Tibial artery (tissue), 4 donors: ENCODE measurements around the gene ITGAE.
"Not testable (repeated sequence)": the region's sequence is repeated elsewhere in the genome, so short reads cannot be mapped to it uniquely, and the experiment has no call there.

Experiments
- DNase-seq, 2 donors: peaks; one replicate each; pipeline ENCODE4 v3.0.0-alpha.2; 2019
- H3K27ac ChIP-seq, 2 donors: fragments of 200-600 bp; sonication (generic) in 1 of 2; 1 replicate in 1 of 2; 2 replicates in 1 of 2; pipeline ENCODE4 v1.5.1; 2018 to 2019; ENCODE audit warnings: mild to moderate bottlenecking in 1 of 2
- H3K27me3 ChIP-seq, 2 donors: fragments of 200-600 bp; sonication (generic) in 1 of 2; one replicate each; pipeline versions ENCODE4 v1.5.1 to v1.6.0; 2016 to 2019
- H3K36me3 ChIP-seq, 3 donors: fragments of 200-600 bp; sonication (generic) in 2 of 3; one replicate each; pipeline ENCODE4 v1.5.1; 2016 to 2019; ENCODE audit warnings: mild to moderate bottlenecking in 2 of 3
- H3K4me1 ChIP-seq, 4 donors: fragments of 200-600 bp; sonication (generic) in 2 of 4; 1 replicate in 3 of 4; 2 replicates in 1 of 4; pipeline ENCODE4 v1.5.1; 2016 to 2019
- H3K4me3 ChIP-seq, 2 donors: fragments of 200-600 bp; sonication (generic) in 1 of 2; 1 replicate in 1 of 2; 2 replicates in 1 of 2; pipeline ENCODE4 v1.5.1; 2018 to 2019; ENCODE audit warnings: mild to moderate bottlenecking in 2 of 2
- H3K9me3 ChIP-seq, 3 donors: fragments of 200-600 bp; sonication (generic) in 1 of 3; one replicate each; pipeline ENCODE4 v1.5.1; 2016 to 2019
- CTCF ChIP-seq, 2 experiments: fragments of 200-600 bp in 1 of 2; fragments of 450-650 bp in 1 of 2; IDR thresholded peaks; one replicate each; pipeline ENCODE4 v1.5.1; 2017 to 2019; ENCODE audit warnings: antibody characterized with exemption in 2 of 2, mild to moderate bottlenecking in 1 of 2, moderate library complexity in 1 of 2
- intact Hi-C: fragments of 100-400 bp; cut with DNase I; formaldehyde crosslinking; loops from one replicate; pipeline ENCODE4 v1.15.0; 2023; ENCODE audit warnings: low total_unique reads

ITGAE gene

GRCh38 chr17:3792481-3792880 is 8.5 kb downstream of the ITGAE start:
- H3K4me3 ChIP-seq, result no peak overlapping the region
- intact Hi-C loops, result no loop called here
- H3K27ac ChIP-seq, result no peak overlapping the region
- H3K36me3 ChIP-seq, result no peaks in the 10 kb centered on the region
- no peaks in the 10 kb centered on the region for H3K9me3 ChIP-seq
- peaks cover 0 to 3% of the 10 kb centered on the region in 2 donors for H3K27me3 ChIP-seq
- H3K4me1 ChIP-seq, result no peaks in the 10 kb centered on the region
- TF ChIP-seq CTCF (IDR thresholded peaks at IDR 0.05), result no peak
- no peak for DNase-seq

GRCh38 chr17:3788200-3788599 is 12.8 kb downstream of the ITGAE start:
- no peaks in the 10 kb centered on the region for H3K9me3 ChIP-seq
- no peak overlapping the region for H3K4me3 ChIP-seq
- H3K36me3 ChIP-seq, result no peaks in the 10 kb centered on the region
- no peak overlapping the region for H3K27ac ChIP-seq
- no peak for TF ChIP-seq CTCF (IDR thresholded peaks at IDR 0.05)
- intact Hi-C loops, result no loop called here
- DNase-seq, result no peak
- no peaks in the 10 kb centered on the region for H3K4me1 ChIP-seq
- H3K27me3 ChIP-seq, result no peaks in the 10 kb centered on the region

- H3K36me3 ChIP-seq, DNase-seq, H3K4me1 ChIP-seq, H3K4me3 ChIP-seq, H3K9me3 ChIP-seq, H3K27me3 ChIP-seq, H3K27ac ChIP-seq, intact Hi-C loops: not testable (repeated sequence)
Observed at GRCh38 chr17:3785323-3785722, 15.7 kb downstream of the ITGAE start.

GRCh38 chr17:3782751-3783150 is 18.2 kb downstream of the ITGAE start:
- no peak overlapping the region for H3K27ac ChIP-seq
- no peaks in the 10 kb centered on the region for H3K36me3 ChIP-seq
- no peak for TF ChIP-seq CTCF (IDR thresholded peaks at IDR 0.05)
- no peaks in the 10 kb centered on the region for H3K4me1 ChIP-seq
- no peaks in the 10 kb centered on the region for H3K9me3 ChIP-seq
- peaks cover 0 to 7% of the 10 kb centered on the region in 2 donors for H3K27me3 ChIP-seq
- DNase-seq, result no peak
- intact Hi-C loops, result no loop called here
- H3K4me3 ChIP-seq, result no peak overlapping the region

GRCh38 chr17:3780986-3781385 is 20.0 kb downstream of the ITGAE start:
- no peak for TF ChIP-seq CTCF (IDR thresholded peaks at IDR 0.05)
- Histone ChIP-seq H3K36me3 (no peaks in the 10 kb centered on the region), H3K4me3 (no peak overlapping the region), H3K4me1 (no peaks in the 10 kb centered on the region), H3K9me3 (no peaks in the 10 kb centered on the region), H3K27me3 (peaks cover 0 to 7% of the 10 kb centered on the region in 2 donors), H3K27ac (no peak overlapping the region)
- intact Hi-C loops, result no loop called here
- DNase-seq, result no peak

- no peak for DNase-seq
- Histone ChIP-seq H3K36me3 (no peaks in the 10 kb centered on the region), H3K27me3 (peaks cover 0 to 2% of the 10 kb centered on the region in 2 donors), H3K4me1 (no peaks in the 10 kb centered on the region), H3K9me3 (no peaks in the 10 kb centered on the region), H3K4me3 (no peak overlapping the region), H3K27ac (no peak overlapping the region)
- intact Hi-C loops, result no loop called here
- TF ChIP-seq CTCF (IDR thresholded peaks at IDR 0.05), result no peak
Observed at GRCh38 chr17:3777366-3778120, 23.4 kb downstream of the ITGAE start.
